H9 (cell line): ENCODE data around the gene NPBWR2. TPM values are rescaled to one million over a fixed set of nuclear protein-coding genes. Genes with fewer than 3 reads are reported as not detected.

Experiments
- DNase-seq: peaks from one replicate; pipeline ENCODE4 v3.0.0-alpha.2; 2017
- H2AFZ ChIP-seq: one replicate; pipeline ENCODE4 v1.6.1; 2013; ENCODE audit warnings: mild to moderate bottlenecking, low read length, control low read depth, moderate library complexity
- H2AK5ac ChIP-seq: 2 replicates; pipeline ENCODE4 v1.6.1; 2013; ENCODE audit warnings: low read length, control low read depth, mixed read lengths; ENCODE audit not compliant: insufficient read length
- H2BK120ac ChIP-seq: one replicate; pipeline ENCODE4 v1.6.1; 2013; ENCODE audit warnings: low read depth, mild to moderate bottlenecking, low read length, control low read depth, inconsistent platforms; ENCODE audit not compliant: poor library complexity, severe bottlenecking
- H2BK12ac ChIP-seq: 2 replicates; pipeline ENCODE4 v1.6.1; 2013; ENCODE audit warnings: low read length, control low read depth, mixed read lengths, low read depth; ENCODE audit not compliant: insufficient read length
- H2BK15ac ChIP-seq: 2 replicates; pipeline ENCODE4 v1.6.1; 2013; ENCODE audit warnings: low read depth, low read length, control low read depth
- H2BK20ac ChIP-seq: one replicate; pipeline ENCODE4 v1.6.1; 2013; ENCODE audit warnings: low read depth, mild to moderate bottlenecking, low read length, control low read depth, inconsistent platforms; ENCODE audit not compliant: poor library complexity, severe bottlenecking
- H2BK5ac ChIP-seq: 2 replicates; pipeline ENCODE4 v1.6.1; 2013; ENCODE audit warnings: low read length, control low read depth, mixed read lengths; ENCODE audit not compliant: insufficient read length
- H3K14ac ChIP-seq: 2 replicates; pipeline ENCODE4 v1.6.1; 2013; ENCODE audit warnings: low read length, control low read depth; ENCODE audit not compliant: insufficient read depth
- H3K18ac ChIP-seq: 2 replicates; pipeline ENCODE4 v1.6.1; 2013; ENCODE audit warnings: low read depth, mild to moderate bottlenecking, mixed read lengths, low read length, control low read depth; ENCODE audit not compliant: insufficient read length
- H3K23ac ChIP-seq: 2 replicates; pipeline ENCODE4 v1.6.1; 2013; ENCODE audit warnings: low read length, control low read depth, mixed read lengths, low read depth; ENCODE audit not compliant: insufficient read length
- H3K23me2 ChIP-seq: 2 replicates; pipeline ENCODE4 v1.6.1; 2013; ENCODE audit warnings: low read depth, mild to moderate bottlenecking, mixed read lengths, low read length, control low read depth; ENCODE audit not compliant: insufficient read length, poor library complexity, severe bottlenecking
- H3K27ac ChIP-seq: 2 replicates; pipeline ENCODE4 v1.5.1; 2013; ENCODE audit warnings: low read length, control low read depth, mixed read lengths, low read depth; ENCODE audit not compliant: insufficient read length
- H3K27me3 ChIP-seq: 2 replicates; pipeline ENCODE4 v1.6.1; 2013; ENCODE audit warnings: low read length, control low read depth, inconsistent platforms; ENCODE audit not compliant: insufficient read depth
- H3K4ac ChIP-seq: 2 replicates; pipeline ENCODE4 v1.6.1; 2013; ENCODE audit warnings: low read depth, mild to moderate bottlenecking, control low read depth, inconsistent platforms, low read length, moderate library complexity
- H3K4me1 ChIP-seq: 2 replicates; pipeline ENCODE4 v1.6.1; 2013; ENCODE audit warnings: low read length, control low read depth, inconsistent platforms; ENCODE audit not compliant: insufficient read depth
- H3K4me2 ChIP-seq: 2 replicates; pipeline ENCODE4 v1.6.1; 2013; ENCODE audit warnings: low read length, control low read depth, mixed read lengths; ENCODE audit not compliant: insufficient read length, insufficient read depth
- H3K56ac ChIP-seq: 2 replicates; pipeline ENCODE4 v1.6.1; 2013; ENCODE audit warnings: low read depth, mild to moderate bottlenecking, mixed read lengths, low read length, control low read depth; ENCODE audit not compliant: insufficient read length
- H3K79me1 ChIP-seq: 2 replicates; pipeline ENCODE4 v1.6.1; 2013; ENCODE audit warnings: low read depth, mild to moderate bottlenecking, moderate library complexity, low read length, control low read depth, inconsistent platforms; ENCODE audit not compliant: insufficient read depth, poor library complexity, severe bottlenecking
- H3K79me2 ChIP-seq: 2 replicates; pipeline ENCODE4 v1.6.1; 2013; ENCODE audit warnings: low read length, control low read depth, inconsistent platforms; ENCODE audit not compliant: insufficient read depth
- H3K9ac ChIP-seq: 2 replicates; pipeline ENCODE4 v1.6.1; 2013; ENCODE audit warnings: low read length, control low read depth, mixed read lengths; ENCODE audit not compliant: insufficient read length; ENCODE audit errors: extremely low read depth
- H3K9me3 ChIP-seq: one replicate; pipeline ENCODE4 v1.6.1; 2013; ENCODE audit warnings: low read depth, low read length, inconsistent platforms; ENCODE audit not compliant: control insufficient read depth
- H3T11ph ChIP-seq: one replicate; pipeline ENCODE4 v1.6.1; 2013; ENCODE audit warnings: mild to moderate bottlenecking, low read length, control low read depth, inconsistent platforms
- H4K20me1 ChIP-seq: one replicate; pipeline ENCODE4 v1.6.1; 2013; ENCODE audit not compliant: control insufficient read depth, insufficient read length, insufficient read depth
- H4K5ac ChIP-seq: 2 replicates; pipeline ENCODE4 v1.6.1; 2013; ENCODE audit warnings: low read depth, mild to moderate bottlenecking, mixed read lengths, low read length, control low read depth; ENCODE audit not compliant: insufficient read length
- H4K8ac ChIP-seq: replicated peaks from 2 replicates; pipeline ENCODE4 v1.6.1; 2013; ENCODE audit warnings: low read length, control low read depth, mixed read lengths, low read depth; ENCODE audit not compliant: insufficient read length
- H4K91ac ChIP-seq: 2 replicates; pipeline ENCODE4 v1.6.1; 2013; ENCODE audit warnings: low read depth, mild to moderate bottlenecking, moderate library complexity, mixed read lengths, low read length, control low read depth; ENCODE audit not compliant: insufficient read length
- H3K27ac Mint-ChIP-seq, 3 experiments: 2 replicates in 2 of 3; 3 replicates in 1 of 3; pipeline ENCODE4 v1.8.0; 2020 to 2021; ENCODE audit warnings: mixed read lengths in 3 of 3, mild to moderate bottlenecking in 1 of 3, moderate library complexity in 1 of 3
- H3K27me3 Mint-ChIP-seq: 2 replicates; pipeline ENCODE4 v1.8.0; 2021; ENCODE audit warnings: low read depth, mild to moderate bottlenecking, moderate library complexity, mixed read lengths
- H3K36me3 Mint-ChIP-seq, 3 experiments: 2 replicates in 2 of 3; 3 replicates in 1 of 3; pipeline ENCODE4 v1.8.0; 2020 to 2021; ENCODE audit warnings: low read depth in 3 of 3, mixed read lengths in 3 of 3; ENCODE audit not compliant: insufficient read depth in 1 of 3
- H3K4me1 Mint-ChIP-seq, 2 experiments: 2 replicates each; pipeline ENCODE4 v1.8.0; 2020; ENCODE audit warnings: mixed read lengths in 2 of 2
- H3K4me3 Mint-ChIP-seq, 2 experiments: 2 replicates in 1 of 2; 3 replicates in 1 of 2; pipeline ENCODE4 v1.8.0; 2020 to 2021; ENCODE audit warnings: mild to moderate bottlenecking in 2 of 2, mixed read lengths in 2 of 2, moderate library complexity in 1 of 2
- H3K9me3 Mint-ChIP-seq, 2 experiments: 2 replicates in 1 of 2; 3 replicates in 1 of 2; pipeline ENCODE4 v1.8.0; 2020; ENCODE audit warnings: mild to moderate bottlenecking in 2 of 2, mixed read lengths in 2 of 2, moderate library complexity in 1 of 2
- WGBS: extraction: QIAGEN DNeasy Blood & Tissue Kit; methylation state at CpG from one replicate; pipeline ENCODE4 v1.1.7; 2013; ENCODE audit warnings: missing lambda C conversion rate, low lambda C conversion rate, mixed read lengths; ENCODE audit not compliant: insufficient read length; ENCODE audit errors: extremely low coverage; 5-methylcytosine and 5-hydroxymethylcytosine counted together
- total RNA-seq: library from RNA; stranded (reverse); gene quantifications from 2 replicates; pipeline ENCODE4 v1.2.1, GENCODE V29; 2021
- TF ChIP-seq, protein P1 (sequence below): fragments of 200-600 bp; sonication (generic); conservative IDR thresholded peaks from 3 replicates; pipeline ENCODE4 v1.8.0; 2021; ENCODE audit warnings: antibody characterized with exemption, mild to moderate bottlenecking

Gene NPBWR2
- total RNA-seq, 1 experiment from 2014 or later: not detected

GRCh38 chr20:64091340-64091739 is 16.0 kb downstream of the NPBWR2 start:
- H3K27ac Mint-ChIP-seq: no peak overlapping the region
- Histone ChIP-seq H2BK15ac (no peak overlapping the region), H3K56ac (no peak overlapping the region), H3K79me2 (no peaks in the 10 kb centered on the region), H2AK5ac (no peak overlapping the region), H2BK5ac (no peak overlapping the region), H3K23me2 (no peaks in the 10 kb centered on the region), H2BK120ac (no peak overlapping the region), H2BK20ac (no peak overlapping the region), H2AFZ (no peak overlapping the region), H3K4me2 (no peak overlapping the region), H4K91ac (no peak overlapping the region), H4K5ac (no peak overlapping the region), H3K23ac (no peak overlapping the region), H3K27ac (no peak overlapping the region), H3K79me1 (no peaks in the 10 kb centered on the region), H3T11ph (no peak overlapping the region), H3K9ac (no peak overlapping the region), H4K20me1 (no peaks in the 10 kb centered on the region), H3K27me3 (no peaks in the 10 kb centered on the region), H3K4ac (no peak overlapping the region), H3K18ac (no peak overlapping the region), H3K14ac (no peak overlapping the region), H2BK12ac (no peak overlapping the region), H3K9me3 (no peaks in the 10 kb centered on the region), H3K4me1 (no peaks in the 10 kb centered on the region; the same call in 1 of the 2 replicates), H4K8ac (no peak overlapping the region)
- H3K4me1 Mint-ChIP-seq: peaks cover 6 to 11% of the 10 kb centered on the region in 2 experiments
- H3K36me3 Mint-ChIP-seq: no peaks in the 10 kb centered on the region
- no peak for DNase-seq
- H3K27me3 Mint-ChIP-seq: peaks cover 38% of the 10 kb centered on the region
- WGBS: no CpG with 5 or more reads among the region's 19 CpGs
- H3K9me3 Mint-ChIP-seq: peaks cover 4 to 7% of the 10 kb centered on the region in 2 experiments; a peak in 4 of 5 replicates
- TF ChIP-seq, protein P1, sequence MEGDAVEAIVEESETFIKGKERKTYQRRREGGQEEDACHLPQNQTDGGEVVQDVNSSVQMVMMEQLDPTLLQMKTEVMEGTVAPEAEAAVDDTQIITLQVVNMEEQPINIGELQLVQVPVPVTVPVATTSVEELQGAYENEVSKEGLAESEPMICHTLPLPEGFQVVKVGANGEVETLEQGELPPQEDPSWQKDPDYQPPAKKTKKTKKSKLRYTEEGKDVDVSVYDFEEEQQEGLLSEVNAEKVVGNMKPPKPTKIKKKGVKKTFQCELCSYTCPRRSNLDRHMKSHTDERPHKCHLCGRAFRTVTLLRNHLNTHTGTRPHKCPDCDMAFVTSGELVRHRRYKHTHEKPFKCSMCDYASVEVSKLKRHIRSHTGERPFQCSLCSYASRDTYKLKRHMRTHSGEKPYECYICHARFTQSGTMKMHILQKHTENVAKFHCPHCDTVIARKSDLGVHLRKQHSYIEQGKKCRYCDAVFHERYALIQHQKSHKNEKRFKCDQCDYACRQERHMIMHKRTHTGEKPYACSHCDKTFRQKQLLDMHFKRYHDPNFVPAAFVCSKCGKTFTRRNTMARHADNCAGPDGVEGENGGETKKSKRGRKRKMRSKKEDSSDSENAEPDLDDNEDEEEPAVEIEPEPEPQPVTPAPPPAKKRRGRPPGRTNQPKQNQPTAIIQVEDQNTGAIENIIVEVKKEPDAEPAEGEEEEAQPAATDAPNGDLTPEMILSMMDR: no peak
- H3K4me3 Mint-ChIP-seq: no peak overlapping the region
